Fibroblast of skin of scalp (primary cell): ENCODE measurements around the gene VAV2.

Experiments used
- DNase-seq: peaks from one replicate; pipeline ENCODE4 v3.0.0-alpha.2; 2013

The VAV2 gene

GRCh38 chr9:133870598-133871595 lies 121.2 kb downstream of the VAV2 start:
- DNase-seq: no peak

- no peak for DNase-seq
Observed at GRCh38 chr9:133869674-133870405, 122.3 kb downstream of the VAV2 start.

- DNase-seq: no peak
Observed at GRCh38 chr9:133868203-133868602, 123.9 kb downstream of the VAV2 start.

- DNase-seq: no peak
Observed at GRCh38 chr9:133866946-133867345, 125.2 kb downstream of the VAV2 start.

GRCh38 chr9:133864011-133864410 lies 128.1 kb downstream of the VAV2 start:
- DNase-seq: peak; percentile 31

DNA sequence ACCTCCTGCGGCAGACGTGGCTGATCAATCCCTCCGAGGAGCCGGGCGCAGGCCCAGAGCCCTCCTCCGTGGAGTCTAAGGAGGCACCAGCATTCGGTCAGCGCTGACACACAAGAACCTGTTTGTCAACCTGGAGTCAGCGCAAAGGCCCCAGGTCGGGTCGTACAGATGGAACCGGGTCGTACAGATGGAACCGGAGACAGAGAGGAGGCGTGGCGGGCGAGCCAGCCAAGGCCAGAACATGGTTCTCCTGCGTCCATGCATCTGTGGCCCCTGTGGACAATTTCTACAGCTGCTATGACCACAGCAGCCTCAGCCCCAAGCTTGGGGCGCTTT lies 128.9 kb downstream of the VAV2 start:
- DNase-seq: no peak

DNA sequence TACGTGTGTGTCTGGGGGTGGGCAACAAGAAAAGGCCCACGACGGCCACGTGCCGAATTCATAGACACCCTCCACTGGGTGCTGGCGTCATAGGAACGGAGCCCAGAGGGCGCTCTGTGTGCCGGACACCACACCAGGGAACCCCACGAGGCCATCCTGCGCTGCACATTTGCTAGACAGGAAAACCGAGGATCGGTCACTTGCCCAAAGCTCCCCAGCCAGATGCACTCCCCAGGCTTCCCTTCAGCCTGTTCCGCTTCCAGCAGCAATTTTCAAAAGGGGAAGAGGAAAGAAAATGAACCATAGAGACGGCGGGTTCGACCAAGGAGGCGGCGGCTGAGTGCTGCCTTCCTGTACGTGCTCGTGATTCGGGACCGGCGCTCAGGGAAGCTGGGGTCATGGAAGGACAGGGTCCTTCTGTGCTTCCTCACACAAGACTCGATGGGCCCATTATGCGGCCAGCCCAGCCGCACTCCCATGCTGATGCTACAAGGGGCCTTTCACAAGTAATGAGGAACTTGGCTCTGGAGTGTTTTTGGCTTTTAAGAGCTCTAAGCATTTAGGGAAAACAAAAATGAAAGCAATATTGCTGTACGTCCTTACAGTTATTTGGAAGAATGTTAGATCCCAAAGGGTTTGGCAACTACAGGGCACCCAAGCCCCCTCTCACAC lies 129.4 kb downstream of the VAV2 start:
- no peak for DNase-seq

DNA sequence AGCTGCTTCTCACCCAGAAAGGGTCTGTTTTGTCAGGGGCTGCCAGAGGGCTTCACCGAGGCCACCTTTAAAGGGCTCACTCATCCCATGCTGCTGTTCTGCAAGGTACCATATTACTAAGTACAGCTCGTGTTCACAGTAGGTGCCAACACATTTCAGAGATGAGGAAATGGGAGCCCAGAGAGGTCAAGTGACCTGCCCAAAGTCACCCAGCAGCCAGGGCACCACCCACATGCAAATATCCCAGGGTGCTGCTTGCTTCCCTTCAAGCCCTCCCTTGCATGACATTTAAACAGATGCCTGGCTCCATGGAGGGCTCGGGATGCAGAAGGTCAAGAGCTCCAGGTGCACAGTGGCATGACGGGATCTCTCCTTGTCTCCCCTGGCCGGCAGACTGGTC lies 130.4 kb downstream of the VAV2 start:
- no peak for DNase-seq

DNA sequence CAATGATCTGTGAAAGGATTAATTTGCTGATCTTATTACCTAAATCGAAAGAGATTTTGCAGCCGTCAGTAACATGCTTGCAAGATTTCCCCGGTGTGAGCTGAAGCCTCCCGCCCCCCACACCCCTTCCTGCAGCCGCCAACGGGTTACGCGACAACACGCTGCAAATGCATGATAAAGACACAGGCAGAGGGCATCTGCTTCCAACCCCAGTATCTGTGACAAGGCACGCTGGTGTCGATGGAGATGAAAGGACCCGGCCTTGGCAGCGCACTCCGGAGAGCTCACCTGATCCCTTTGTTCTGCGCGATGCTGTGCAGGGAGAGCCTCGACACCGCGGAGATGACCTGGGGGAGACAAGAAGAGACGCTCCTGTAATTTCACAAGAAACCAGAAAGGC lies 131.0 kb downstream of the VAV2 start:
- DNase-seq: no peak

DNA sequence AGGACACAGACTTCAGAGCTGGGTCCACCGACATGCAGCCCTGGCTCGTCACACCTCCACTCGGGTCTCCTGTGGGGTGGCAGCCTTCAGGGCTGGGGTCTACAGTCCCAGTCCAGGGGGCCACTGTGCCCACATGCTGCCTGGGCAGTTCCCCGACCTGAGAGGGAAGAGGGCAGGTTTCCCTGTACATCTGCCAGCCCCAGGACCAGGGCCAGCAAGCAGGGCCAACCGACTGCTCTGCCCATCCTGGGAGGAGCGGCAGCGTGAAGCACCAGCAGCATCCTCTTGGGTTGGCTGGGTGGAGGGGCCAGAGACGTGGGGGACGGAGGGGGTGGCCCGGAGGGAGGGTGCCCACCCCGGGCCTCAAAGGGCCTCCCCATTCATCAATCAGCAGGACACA lies 133.4 kb downstream of the VAV2 start:
- DNase-seq: no peak

DNA sequence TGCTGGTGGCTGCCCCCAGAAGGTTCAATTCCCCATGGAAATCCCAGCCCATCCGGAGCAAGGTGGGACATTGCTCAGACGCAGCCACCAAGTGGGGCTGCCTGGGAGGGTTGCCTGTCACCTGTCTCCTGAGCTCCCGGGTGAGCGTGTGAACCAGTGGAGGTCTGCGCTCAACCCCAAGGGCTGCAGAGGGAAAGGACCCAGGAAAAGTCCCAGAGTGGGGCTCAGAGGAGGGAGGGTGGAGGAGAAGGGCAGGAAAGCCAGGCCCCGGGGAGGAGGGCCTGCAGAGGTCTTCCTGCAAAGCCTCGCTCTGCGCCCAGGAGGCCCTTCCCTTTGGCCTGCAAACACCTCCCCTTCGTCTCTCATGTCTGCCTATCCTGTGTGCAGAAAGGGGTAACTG lies 134.5 kb downstream of the VAV2 start:
- no peak for DNase-seq

- DNase-seq: no peak
Observed at GRCh38 chr9:133856798-133857197, 135.3 kb downstream of the VAV2 start.

DNA sequence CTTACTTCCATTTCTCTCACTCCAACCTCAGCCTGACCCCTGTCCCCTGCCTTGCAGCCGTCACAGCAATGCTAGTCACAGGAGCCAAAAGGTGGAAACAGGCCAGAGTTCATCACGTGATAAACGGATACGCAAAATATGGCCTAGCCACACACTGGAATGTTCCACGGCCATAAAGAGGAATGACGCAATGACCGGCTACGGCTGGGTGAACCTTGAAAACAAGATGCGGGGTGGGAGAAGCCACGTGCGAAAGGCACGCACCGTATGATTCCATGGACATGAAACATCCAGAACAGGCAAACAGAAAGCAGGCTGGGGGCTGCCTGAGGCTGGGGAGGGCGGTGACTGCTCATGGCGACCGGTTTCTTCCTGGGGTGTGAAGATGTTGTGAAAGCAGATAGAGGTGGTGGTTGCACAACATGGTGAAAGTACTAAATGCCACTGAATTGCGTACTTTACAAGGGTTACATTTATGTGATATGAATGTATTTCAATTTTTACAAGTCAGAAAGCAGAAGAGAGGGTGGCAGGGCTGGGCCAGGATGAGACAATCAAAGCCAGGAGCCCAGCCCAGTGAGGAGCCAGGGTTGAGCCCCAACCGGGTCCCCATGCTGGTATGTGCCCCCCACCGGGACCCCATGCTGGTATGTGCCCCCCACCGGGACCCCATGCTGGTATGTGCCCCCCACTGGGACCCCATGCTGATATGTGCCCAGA lies 136.2 kb downstream of the VAV2 start:
- peak; percentile 35 for DNase-seq

DNA sequence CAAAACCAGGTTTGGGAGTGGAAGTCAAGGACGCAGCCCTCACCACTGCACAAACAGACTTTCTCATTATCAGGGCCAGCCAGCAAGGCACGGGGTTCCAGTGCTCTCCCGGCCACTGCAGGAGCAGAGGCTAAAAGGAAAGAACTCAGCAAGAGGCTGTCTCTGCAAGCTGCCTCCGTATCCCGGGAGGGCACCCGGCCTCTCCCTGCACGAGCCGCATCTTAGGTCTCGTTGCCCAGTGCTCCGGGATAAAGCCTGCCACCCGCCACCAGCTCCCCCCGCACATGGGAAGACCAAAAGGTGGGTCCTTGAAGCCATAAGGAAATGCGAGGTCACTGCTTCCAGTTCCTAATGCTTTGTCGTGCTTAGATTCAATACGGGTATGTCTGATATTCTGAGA lies 136.8 kb downstream of the VAV2 start:
- DNase-seq: no peak

- no peak for DNase-seq
Observed at GRCh38 chr9:133854765-133855164, 137.4 kb downstream of the VAV2 start.

DNA sequence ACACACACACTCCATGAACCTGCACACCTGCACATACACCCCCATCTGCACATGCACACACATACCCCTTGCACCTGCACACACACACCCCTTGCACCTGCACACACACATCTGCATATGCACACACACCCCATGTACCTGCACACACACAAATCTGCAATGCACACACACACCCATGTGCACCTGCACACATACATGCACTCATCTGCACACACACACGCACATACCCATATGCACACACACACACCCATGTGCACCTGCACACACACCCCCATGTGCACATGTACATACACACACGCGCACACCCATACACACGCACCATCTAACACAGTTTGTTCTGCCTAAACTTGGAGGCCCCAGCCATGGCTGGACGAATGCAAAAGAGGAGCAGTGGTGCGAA lies 138.1 kb downstream of the VAV2 start:
- DNase-seq: no peak

DNA sequence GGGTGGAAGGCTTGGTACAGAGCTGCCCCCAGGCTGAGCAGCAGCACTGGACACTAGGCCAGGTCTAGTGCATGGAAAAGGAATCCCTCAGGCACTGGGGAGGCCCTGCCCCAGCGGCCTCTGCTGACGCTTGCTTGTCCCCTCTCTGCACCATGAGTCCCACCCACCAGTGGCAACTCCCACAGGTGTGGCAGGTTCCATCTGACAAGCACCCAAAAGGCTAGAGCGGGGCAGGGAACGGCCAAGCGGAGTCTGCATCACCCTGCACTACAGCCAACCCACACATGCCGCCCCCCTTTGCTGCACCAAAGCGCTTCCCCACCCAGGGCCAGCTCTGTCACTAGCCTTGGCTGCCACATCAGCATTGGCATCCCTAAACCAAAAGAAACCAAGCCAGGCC lies 138.8 kb downstream of the VAV2 start:
- no peak for DNase-seq

- DNase-seq: no peak
Observed at GRCh38 chr9:133852431-133852830, 139.7 kb downstream of the VAV2 start.

- DNase-seq: no peak
Observed at GRCh38 chr9:133851693-133852092, 140.4 kb downstream of the VAV2 start.

DNA sequence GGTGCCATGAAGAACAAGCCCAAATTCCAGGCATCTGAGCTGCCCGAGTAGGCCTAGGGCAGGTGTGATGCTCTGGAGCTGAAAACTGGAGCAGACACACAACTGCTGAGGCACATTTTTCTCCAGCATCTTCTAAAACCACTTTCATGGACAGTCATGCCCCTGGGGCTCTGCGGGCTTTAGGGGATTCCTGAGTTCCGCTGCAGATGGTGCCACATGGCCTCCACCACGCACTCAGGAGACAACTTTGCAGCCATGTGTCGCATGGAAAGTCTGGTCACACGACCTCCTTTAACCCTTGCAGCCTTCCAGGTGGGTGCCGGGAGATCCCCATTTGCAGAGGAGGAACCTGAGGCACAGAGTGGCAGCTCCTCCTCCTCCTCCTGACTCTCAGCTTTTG lies 141.2 kb downstream of the VAV2 start:
- DNase-seq: no peak

GRCh38 chr9:133850161-133850560 lies 142.0 kb downstream of the VAV2 start:
- DNase-seq: no peak

DNA sequence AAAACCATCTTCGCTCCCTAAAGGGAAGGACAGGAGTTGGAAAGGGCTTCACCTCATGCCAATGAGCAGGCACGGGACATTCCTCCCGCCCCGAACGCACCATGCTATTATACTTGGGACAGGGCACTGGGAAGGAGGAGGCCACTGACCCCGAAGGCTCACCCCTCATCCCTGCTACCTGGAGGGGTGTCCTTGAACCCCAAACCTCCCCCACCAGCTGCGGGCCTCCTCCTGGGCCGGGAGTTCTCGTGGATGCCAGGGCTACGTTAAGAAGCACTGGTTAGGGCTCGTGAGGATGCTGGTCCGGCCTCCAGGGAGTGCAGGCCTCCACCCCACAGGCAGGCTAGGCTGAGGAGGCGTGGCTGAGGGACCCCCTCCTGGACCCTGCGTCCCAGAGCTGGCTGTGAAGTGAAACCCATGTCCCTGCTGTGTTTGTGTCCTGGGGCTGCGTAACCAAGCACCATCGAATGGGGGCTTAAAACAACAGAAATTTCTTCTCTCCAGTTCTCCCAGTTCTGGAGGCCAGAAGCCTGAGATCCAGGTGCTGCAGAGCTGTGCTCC lies 142.9 kb downstream of the VAV2 start:
- no peak for DNase-seq
